Activated CD4-positive, alpha-beta T cell treated with anti-CD3 and anti-CD28 coated beads, Interleukin-2, amount 10 ng/mL, durations not matched to agents 7 days and 5 days (primary cell): ENCODE measurements around the gene SLCO3A1. TPM values are rescaled to one million over a fixed set of nuclear protein-coding genes. Genes with fewer than 3 reads are reported as not detected.
"Not testable (repeated sequence)": the region's sequence is repeated elsewhere in the genome, so short reads cannot be mapped to it uniquely, and the experiment has no call there.

Source experiments
- CTCF ChIA-PET: fragments of 350-600 bp; sonication (Branson Sonifier 250); formaldehyde crosslinking; loops from one replicate; lab custom pipeline; 2021; ENCODE audit warnings: antibody characterized with exemption; lab: Charles Lee
- POLR2A ChIA-PET: fragments of 350-600 bp; sonication (Branson Sonifier 250); formaldehyde crosslinking; loops from one replicate; lab custom pipeline; 2021; ENCODE audit warnings: antibody characterized with exemption; lab: Charles Lee
- DNase-seq: peaks from one replicate; pipeline ENCODE4 v3.0.0-alpha.2; 2020
- H3K27ac Mint-ChIP-seq: one replicate; pipeline ENCODE4 v1.8.0; 2021; ENCODE audit warnings: mild to moderate bottlenecking, moderate library complexity, mixed read lengths
- H3K27me3 Mint-ChIP-seq: one replicate; pipeline ENCODE4 v1.8.0; 2021; ENCODE audit warnings: mixed read lengths
- H3K36me3 Mint-ChIP-seq: one replicate; pipeline ENCODE4 v1.8.0; 2021; ENCODE audit warnings: low read depth, mixed read lengths
- H3K4me1 Mint-ChIP-seq: one replicate; pipeline ENCODE4 v1.8.0; 2021; ENCODE audit warnings: mixed read lengths
- H3K4me3 Mint-ChIP-seq: one replicate; pipeline ENCODE4 v1.8.0; 2021; ENCODE audit warnings: mild to moderate bottlenecking, moderate library complexity, mixed read lengths
- H3K9me3 Mint-ChIP-seq: one replicate; pipeline ENCODE4 v1.8.0; 2021; ENCODE audit warnings: mixed read lengths
- total RNA-seq, 2 experiments: library from RNA; stranded (reverse); gene quantifications; one replicate each; pipeline ENCODE4 v1.2.3, GENCODE V29; 2021

SLCO3A1 gene
- total RNA-seq, 2 experiments from 2014 or later, result 41.8 to 46.8 TPM

- ChIA-PET POLR2A (no interaction called here), CTCF (no interaction called here)
- Mint-ChIP-seq H3K4me3 (no peak overlapping the region), H3K9me3 (no peaks in the 10 kb centered on the region), H3K27me3 (no peaks in the 10 kb centered on the region), H3K27ac (no peak overlapping the region), H3K4me1 (no peaks in the 10 kb centered on the region), H3K36me3 (no peaks in the 10 kb centered on the region)
- no peak for DNase-seq
Observed at GRCh38 chr15:92187975-92188374, 334.5 kb downstream of the SLCO3A1 start.

DNA sequence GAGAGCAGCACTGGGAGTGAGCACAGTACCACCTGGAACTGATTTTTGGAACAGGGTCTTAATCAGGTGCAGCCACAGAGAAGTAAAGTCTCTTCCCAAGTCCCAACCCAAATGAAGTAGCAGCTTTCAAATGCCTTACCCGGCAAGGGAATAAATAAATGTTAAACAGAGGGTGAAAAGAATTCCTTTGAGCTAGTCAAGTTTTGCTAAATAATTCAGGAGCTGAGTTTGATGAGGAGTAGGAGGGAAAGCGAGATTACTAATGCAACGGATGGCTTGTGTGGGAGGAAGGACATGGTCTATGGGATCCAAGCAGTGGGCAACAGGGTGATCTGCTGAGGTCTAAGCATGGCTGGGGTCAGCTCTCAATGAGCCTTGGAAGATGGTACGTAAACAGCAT, 335.7 kb downstream of the SLCO3A1 start:
- no peaks in the 10 kb centered on the region for H3K9me3 Mint-ChIP-seq
- H3K4me1 Mint-ChIP-seq, result no peaks in the 10 kb centered on the region
- no peak overlapping the region for H3K27ac Mint-ChIP-seq
- no peaks in the 10 kb centered on the region for H3K27me3 Mint-ChIP-seq
- no peak overlapping the region for H3K4me3 Mint-ChIP-seq
- CTCF ChIA-PET, result interaction anchor here (0.6 kb wide), 2 partner anchors 68 to 84 kb away, joined by 3 read pairs; no protein-coding TSS in a partner anchor
- DNase-seq, result no peak
- H3K36me3 Mint-ChIP-seq, result no peaks in the 10 kb centered on the region
- POLR2A ChIA-PET, result no interaction called here

- no peak overlapping the region for H3K27ac Mint-ChIP-seq
- ChIA-PET CTCF (no interaction called here), POLR2A (interaction anchor here (0.7 kb wide), 1 partner anchor 453 kb away, joined by 3 read pairs; no protein-coding TSS in a partner anchor)
- no peaks in the 10 kb centered on the region for H3K9me3 Mint-ChIP-seq
- no peaks in the 10 kb centered on the region for H3K4me1 Mint-ChIP-seq
- no peaks in the 10 kb centered on the region for H3K36me3 Mint-ChIP-seq
- peaks cover 2% of the 10 kb centered on the region for H3K27me3 Mint-ChIP-seq
- no peak for DNase-seq
- H3K4me3 Mint-ChIP-seq, result no peak overlapping the region
Observed at GRCh38 chr15:92195241-92195640, 341.7 kb downstream of the SLCO3A1 start.

DNA sequence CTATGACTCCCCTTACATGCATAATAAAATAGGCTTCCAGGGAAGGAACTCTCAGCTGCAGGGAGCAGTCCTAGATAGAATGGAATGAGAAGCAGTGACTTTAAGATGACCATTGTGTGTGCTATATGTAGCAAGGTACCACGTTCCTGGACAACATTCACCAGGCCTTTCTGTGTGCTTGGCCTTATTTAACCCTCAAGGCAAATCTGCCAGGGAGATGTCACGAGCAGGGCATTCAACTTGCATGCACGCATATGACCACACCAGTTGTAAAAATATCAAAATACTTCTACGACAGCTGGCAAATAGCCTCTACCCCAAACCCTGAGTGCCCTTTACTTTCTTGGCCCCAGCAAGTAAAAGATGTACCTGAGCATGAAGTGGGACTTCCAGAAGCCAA, 342.8 kb downstream of the SLCO3A1 start:
- no peak for DNase-seq
- ChIA-PET CTCF (no interaction called here), POLR2A (no interaction called here)
- peaks cover 2% of the 10 kb centered on the region for H3K27me3 Mint-ChIP-seq
- H3K9me3 Mint-ChIP-seq, result no peaks in the 10 kb centered on the region
- no peak overlapping the region for H3K4me3 Mint-ChIP-seq
- no peaks in the 10 kb centered on the region for H3K36me3 Mint-ChIP-seq
- H3K27ac Mint-ChIP-seq, result no peak overlapping the region
- no peaks in the 10 kb centered on the region for H3K4me1 Mint-ChIP-seq

GRCh38 chr15:92197746-92198145, 344.2 kb downstream of the SLCO3A1 start:
- ChIA-PET CTCF (no interaction called here), POLR2A (no interaction called here)
- H3K9me3 Mint-ChIP-seq, result no peaks in the 10 kb centered on the region
- no peak overlapping the region for H3K27ac Mint-ChIP-seq
- peaks cover 2% of the 10 kb centered on the region for H3K27me3 Mint-ChIP-seq
- H3K4me1 Mint-ChIP-seq, result no peaks in the 10 kb centered on the region
- no peak for DNase-seq
- H3K36me3 Mint-ChIP-seq, result no peaks in the 10 kb centered on the region
- H3K4me3 Mint-ChIP-seq, result no peak overlapping the region

DNA sequence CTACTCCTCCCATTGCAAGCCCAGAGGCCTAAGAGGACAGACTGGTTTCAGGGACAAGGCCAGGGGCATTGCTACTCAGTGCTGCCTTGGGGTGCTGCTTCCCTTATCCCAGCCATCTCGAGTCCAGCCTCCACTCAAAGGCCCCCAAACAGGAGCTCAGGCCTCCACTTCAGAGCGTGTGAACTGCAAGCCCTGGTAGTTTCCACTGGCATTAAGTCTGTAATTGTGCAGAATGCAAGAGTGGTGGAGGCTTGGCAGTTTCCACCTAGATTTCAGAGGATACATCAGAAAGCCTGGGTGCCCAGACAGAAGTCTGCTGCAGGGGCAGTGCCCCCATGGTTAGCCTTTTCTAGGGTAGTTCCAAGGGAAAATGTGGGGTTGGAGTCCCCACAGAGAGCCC, 347.4 kb downstream of the SLCO3A1 start:
- no peaks in the 10 kb centered on the region for H3K9me3 Mint-ChIP-seq
- no peak overlapping the region for H3K27ac Mint-ChIP-seq
- no peak overlapping the region for H3K4me3 Mint-ChIP-seq
- ChIA-PET CTCF (no interaction called here), POLR2A (no interaction called here)
- no peaks in the 10 kb centered on the region for H3K36me3 Mint-ChIP-seq
- H3K4me1 Mint-ChIP-seq, result no peaks in the 10 kb centered on the region
- H3K27me3 Mint-ChIP-seq, result peaks cover 6% of the 10 kb centered on the region
- no peak for DNase-seq

DNA sequence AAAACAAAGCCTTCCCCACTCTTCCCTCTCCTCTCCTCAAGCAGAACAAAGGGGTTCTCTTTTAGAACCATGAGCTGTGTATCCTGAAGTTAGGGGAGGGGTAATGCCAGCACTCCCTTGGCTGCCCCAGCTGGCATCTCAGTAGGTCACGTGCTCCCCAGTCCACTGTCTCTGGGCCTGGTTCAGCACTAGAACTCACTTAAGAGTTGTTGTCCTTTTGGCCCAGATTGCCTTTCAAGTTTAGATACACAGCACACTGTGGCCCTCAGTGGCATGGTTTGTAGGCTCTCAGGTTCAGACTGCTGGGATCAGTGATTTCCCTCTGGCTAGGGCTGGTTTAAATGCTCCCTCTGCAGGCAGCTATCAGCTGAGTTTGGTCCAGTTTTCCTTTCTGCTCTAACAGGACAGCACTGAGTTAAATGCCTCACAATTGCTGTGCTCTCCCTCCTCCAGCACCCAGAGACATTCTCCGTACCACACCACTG, 351.8 kb downstream of the SLCO3A1 start:
- CTCF ChIA-PET, result no interaction called here
- DNase-seq, result no peak
- POLR2A ChIA-PET, result no interaction called here

GRCh38 chr15:92207601-92208000, 354.1 kb downstream of the SLCO3A1 start:
- H3K9me3 Mint-ChIP-seq, H3K4me3 Mint-ChIP-seq, POLR2A ChIA-PET, H3K36me3 Mint-ChIP-seq, H3K4me1 Mint-ChIP-seq, DNase-seq, H3K27ac Mint-ChIP-seq, H3K27me3 Mint-ChIP-seq, CTCF ChIA-PET: not testable (repeated sequence)

More for the DNA sequence above, 351.8 kb downstream of the SLCO3A1 start:
- H3K4me3 Mint-ChIP-seq, result no peak overlapping the region
- H3K9me3 Mint-ChIP-seq, result no peaks in the 10 kb centered on the region
- H3K27ac Mint-ChIP-seq, result no peak overlapping the region
- H3K27me3 Mint-ChIP-seq, result peaks cover 7% of the 10 kb centered on the region
- no peaks in the 10 kb centered on the region for H3K4me1 Mint-ChIP-seq
- no peaks in the 10 kb centered on the region for H3K36me3 Mint-ChIP-seq
